Measurements from ENCODE around the gene CA12.

The CA12 gene

GRCh38 chr15:63341898-63342297 is 39.7 kb downstream of the CA12 start:
- in situ Hi-C loops (cut with HindIII; ENCODE audit: low pct_unique_long_range_greater_than_20kb, low sequenced_read_pairs): no loop called here
- TF ChIP-seq JUND (IDR thresholded peaks at IDR 0.05; ENCODE audit: low read depth): no peak
- DNase-seq (ENCODE audit: low read depth in 1 of 2, low spot score in 1 of 2): no peak

DNA sequence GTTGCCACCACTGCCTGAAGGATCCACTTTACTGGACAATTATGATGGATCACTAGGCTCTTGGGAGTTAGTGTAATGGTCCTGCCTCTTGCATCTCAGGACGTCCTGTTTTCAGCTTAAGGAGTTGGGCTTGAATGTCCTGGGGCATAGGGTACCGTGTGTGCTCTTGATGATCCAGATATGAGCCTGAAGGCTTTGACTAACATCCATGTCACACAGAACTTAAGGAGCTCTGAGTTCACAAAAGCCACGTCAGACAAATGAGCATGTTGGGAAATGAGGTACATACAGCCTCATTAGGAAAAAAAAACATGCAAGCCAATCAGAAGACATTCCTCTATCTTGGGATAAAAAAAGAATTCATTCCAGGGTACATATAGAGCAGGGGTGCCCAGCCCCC is 40.8 kb downstream of the CA12 start:
- TF ChIP-seq JUND (IDR thresholded peaks at IDR 0.05; ENCODE audit: low read depth): no peak
- in situ Hi-C loops (cut with HindIII; ENCODE audit: low pct_unique_long_range_greater_than_20kb, low sequenced_read_pairs): no loop called here
- no peak for DNase-seq (ENCODE audit: low read depth in 1 of 2, low spot score in 1 of 2)

- no peak for DNase-seq (ENCODE audit: low read depth in 1 of 2, low spot score in 1 of 2)
- in situ Hi-C loops (cut with HindIII; ENCODE audit: low pct_unique_long_range_greater_than_20kb, low sequenced_read_pairs): no loop called here
- TF ChIP-seq JUND (IDR thresholded peaks at IDR 0.05; ENCODE audit: low read depth): no peak
Observed at GRCh38 chr15:63340353-63340752, 41.3 kb downstream of the CA12 start.

- in situ Hi-C loops (cut with HindIII; ENCODE audit: low pct_unique_long_range_greater_than_20kb, low sequenced_read_pairs): no loop called here
- no peak for TF ChIP-seq JUND (IDR thresholded peaks at IDR 0.05; ENCODE audit: low read depth)
- no peak for DNase-seq (ENCODE audit: low read depth in 1 of 2, low spot score in 1 of 2)
Observed at GRCh38 chr15:63339836-63340235, 41.8 kb downstream of the CA12 start.

DNA sequence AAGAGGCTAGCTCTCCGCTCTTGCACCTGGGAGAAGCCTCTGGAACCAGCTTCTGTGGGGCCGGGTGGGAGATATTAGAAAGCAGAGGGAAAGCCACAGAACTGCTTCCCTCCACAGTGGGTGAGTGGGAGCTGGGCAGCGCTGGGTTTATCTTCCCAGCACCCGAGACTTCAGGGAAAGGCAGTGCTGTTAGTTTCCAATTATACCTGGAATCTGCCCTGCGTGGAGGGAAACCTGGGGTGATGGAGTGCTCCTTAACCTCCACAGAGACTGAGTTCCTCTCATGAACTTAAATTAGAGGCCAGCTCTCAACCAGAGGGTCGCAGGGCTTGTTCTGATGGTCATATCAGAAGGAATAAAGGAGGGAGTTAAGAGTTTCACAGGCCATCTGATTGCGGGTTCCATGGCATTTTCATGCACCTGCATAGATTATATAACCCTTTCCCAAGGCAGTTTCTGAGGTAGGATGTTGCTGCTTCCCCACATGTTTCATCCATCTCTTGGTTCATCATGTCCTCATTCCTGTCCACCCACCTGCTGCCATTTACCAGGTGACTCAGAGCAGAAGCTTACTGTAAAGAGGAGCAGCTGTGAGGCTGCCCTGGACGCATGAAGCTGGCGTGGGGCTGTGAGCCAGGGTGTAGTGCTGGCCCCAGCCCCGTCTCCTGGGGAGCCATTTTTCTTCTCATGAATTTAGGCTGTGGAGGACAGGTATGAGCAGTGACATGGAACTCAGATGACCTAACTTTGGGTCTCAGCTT is 42.5 kb downstream of the CA12 start:
- TF ChIP-seq JUND (IDR thresholded peaks at IDR 0.05; ENCODE audit: low read depth): no peak
- in situ Hi-C loops (cut with HindIII; ENCODE audit: low pct_unique_long_range_greater_than_20kb, low sequenced_read_pairs): no loop called here

DNA sequence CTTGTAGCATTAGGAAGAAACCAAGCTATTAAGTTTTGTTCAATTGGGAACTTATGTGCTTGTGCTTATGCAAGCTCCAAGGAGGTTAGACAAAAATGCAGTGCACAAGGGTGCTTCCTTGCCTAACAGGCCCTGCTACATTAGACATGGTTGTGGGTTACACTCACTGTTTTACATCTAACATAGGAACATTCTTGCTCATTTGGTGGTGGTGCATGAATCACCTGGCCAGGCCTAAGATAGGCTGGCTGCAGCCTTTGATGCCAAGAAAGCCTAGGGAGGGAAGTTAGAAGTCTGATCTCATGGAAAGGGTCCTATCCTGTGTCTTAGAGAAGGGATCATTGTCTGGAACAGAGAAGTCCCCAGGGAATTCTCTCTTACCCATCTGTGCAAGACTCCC is 43.5 kb downstream of the CA12 start:
- DNase-seq (ENCODE audit: low read depth in 1 of 2, low spot score in 1 of 2): no peak
- TF ChIP-seq JUND (IDR thresholded peaks at IDR 0.05; ENCODE audit: low read depth): no peak
- in situ Hi-C loops (cut with HindIII; ENCODE audit: low pct_unique_long_range_greater_than_20kb, low sequenced_read_pairs): no loop called here

More for the DNA sequence above, 42.5 kb downstream of the CA12 start:
- DNase-seq (ENCODE audit: low read depth in 1 of 2, low spot score in 1 of 2): no peak

- in situ Hi-C loops (cut with HindIII; ENCODE audit: low pct_unique_long_range_greater_than_20kb, low sequenced_read_pairs): no loop called here
- TF ChIP-seq JUND (IDR thresholded peaks at IDR 0.05; ENCODE audit: low read depth): no peak
- DNase-seq (ENCODE audit: low read depth in 1 of 2, low spot score in 1 of 2): no peak
Observed at GRCh38 chr15:63337046-63337445, 44.6 kb downstream of the CA12 start.

- no peak for TF ChIP-seq JUND (IDR thresholded peaks at IDR 0.05; ENCODE audit: low read depth)
- in situ Hi-C loops (cut with HindIII; ENCODE audit: low pct_unique_long_range_greater_than_20kb, low sequenced_read_pairs): no loop called here
- no peak for DNase-seq (ENCODE audit: low read depth in 1 of 2, low spot score in 1 of 2)
Observed at GRCh38 chr15:63335543-63336240, 46.0 kb downstream of the CA12 start.

- DNase-seq (ENCODE audit: low read depth in 1 of 2, low spot score in 1 of 2): no peak
- no peak for TF ChIP-seq JUND (IDR thresholded peaks at IDR 0.05; ENCODE audit: low read depth)
- in situ Hi-C loops (cut with HindIII; ENCODE audit: low pct_unique_long_range_greater_than_20kb, low sequenced_read_pairs): no loop called here
Observed at GRCh38 chr15:63334821-63335220, 46.8 kb downstream of the CA12 start.

DNA sequence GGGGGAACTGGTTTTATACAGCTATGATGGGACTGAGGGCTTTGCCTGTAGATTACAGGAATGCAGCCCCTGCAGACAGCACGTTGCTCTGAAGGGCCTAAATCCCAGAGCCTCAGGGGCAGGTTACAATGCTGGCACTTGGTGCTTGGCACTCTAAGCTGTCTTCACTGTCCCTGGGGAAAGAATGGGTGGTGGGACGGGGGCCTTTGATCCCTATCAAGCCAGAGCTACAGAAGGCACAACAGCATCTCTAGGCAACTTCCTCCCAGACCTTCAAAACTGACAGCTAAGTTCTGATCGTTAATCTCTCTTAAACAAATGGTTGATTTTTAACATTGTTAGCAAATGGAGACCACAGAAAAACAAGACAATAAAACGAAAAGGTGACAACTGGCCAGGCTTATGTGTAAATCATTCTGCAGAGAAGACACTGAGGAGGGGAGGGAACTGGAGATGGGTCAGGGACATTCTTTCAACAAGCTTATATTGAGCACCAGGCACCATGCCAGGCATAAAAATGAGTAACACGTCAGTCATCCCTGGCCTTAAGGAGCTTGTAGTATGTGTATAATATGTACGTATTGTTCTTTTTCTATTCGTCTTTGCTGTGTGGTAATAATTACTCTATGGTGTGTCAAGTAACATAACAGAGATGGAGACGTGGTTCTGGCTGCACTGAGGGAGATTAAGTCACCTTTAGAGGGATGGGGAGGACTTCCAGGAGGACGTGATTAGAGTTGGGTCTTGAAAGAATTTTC is 49.1 kb downstream of the CA12 start:
- in situ Hi-C loops (cut with HindIII; ENCODE audit: low pct_unique_long_range_greater_than_20kb, low sequenced_read_pairs): no loop called here
- no peak for TF ChIP-seq JUND (IDR thresholded peaks at IDR 0.05; ENCODE audit: low read depth)
- no peak for DNase-seq (ENCODE audit: low read depth in 1 of 2, low spot score in 1 of 2)

DNA sequence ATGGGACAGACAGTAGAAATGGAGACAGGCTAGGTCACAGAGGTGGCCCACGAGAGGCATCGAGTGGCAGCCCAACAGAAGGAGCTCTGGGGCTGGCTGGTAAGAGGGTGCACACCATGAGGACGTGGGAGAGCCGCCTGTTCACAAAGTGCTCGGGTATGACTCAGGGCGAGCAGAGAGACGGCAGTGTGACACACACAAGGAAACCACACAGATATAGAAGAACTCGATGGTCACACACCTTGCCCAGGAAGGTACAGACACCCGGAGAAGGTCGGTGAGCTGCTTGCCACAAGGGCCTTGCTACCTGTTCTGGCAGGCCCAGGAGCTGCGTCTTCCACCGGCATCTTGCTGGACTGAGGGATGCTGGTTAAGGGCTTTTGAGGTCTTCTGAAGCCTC is 50.2 kb downstream of the CA12 start:
- TF ChIP-seq JUND (IDR thresholded peaks at IDR 0.05; ENCODE audit: low read depth): no peak
- DNase-seq (ENCODE audit: low read depth in 1 of 2, low spot score in 1 of 2): no peak
- in situ Hi-C loops (cut with HindIII; ENCODE audit: low pct_unique_long_range_greater_than_20kb, low sequenced_read_pairs): no loop called here

DNA sequence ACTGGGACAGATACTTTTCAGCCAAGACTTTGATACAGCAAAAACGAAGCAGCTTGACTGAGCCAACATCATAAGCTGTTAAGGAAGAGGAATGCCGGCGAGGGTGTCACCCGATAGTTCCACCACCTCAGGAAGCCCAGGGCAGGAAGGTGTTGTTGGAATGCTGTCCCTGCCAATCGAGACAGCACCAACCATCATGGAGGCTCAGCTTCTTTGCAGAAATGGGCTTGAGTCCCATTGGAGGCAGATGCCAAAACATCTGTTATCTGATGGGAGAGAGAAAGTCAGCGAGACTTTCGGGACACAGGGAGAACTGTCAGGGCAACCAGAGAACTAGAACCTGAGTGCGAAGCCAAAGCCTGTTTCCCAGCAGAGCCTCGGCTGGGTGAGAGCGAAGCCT is 50.7 kb downstream of the CA12 start:
- TF ChIP-seq JUND (IDR thresholded peaks at IDR 0.05; ENCODE audit: low read depth): no peak
- no peak for DNase-seq (ENCODE audit: low read depth in 1 of 2, low spot score in 1 of 2)
- in situ Hi-C loops (cut with HindIII; ENCODE audit: low pct_unique_long_range_greater_than_20kb, low sequenced_read_pairs): no loop called here
